Measurements from ENCODE around the gene MAGEB16. TPM values are rescaled to one million over a fixed set of nuclear protein-coding genes. Genes with fewer than 3 reads are reported as not detected.

MAGEB16 gene
- total RNA-seq: not detected in 2 replicates

DNA sequence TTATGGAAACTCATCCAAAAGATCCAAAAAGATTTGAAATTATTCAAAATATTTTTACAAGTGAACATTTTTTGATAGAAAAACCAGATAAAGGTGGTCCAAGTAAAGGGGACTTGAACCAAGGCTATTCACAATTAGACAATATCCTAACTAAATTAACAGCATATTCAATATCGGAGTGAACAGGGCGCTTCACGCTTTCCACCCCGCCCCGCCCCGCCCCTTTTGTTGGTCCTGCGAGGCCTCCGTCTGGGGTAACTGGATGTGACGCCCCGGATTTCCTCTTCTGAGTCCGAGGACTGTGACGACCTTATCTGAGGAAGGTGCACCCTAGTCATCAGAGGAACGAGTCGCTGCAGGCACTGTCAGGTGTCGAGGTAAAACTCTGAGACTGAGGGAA is at the start of gene MAGEB16:
Gene MAGEB16, plus strand, starts transcription at position 301 of the 400 bp plus-strand sequence. CDS start 3,855 bp downstream, outside the sequence.

Other genes with a start within 250 kb of the MAGEB16 start
- not detected in 2 replicates for gene CFAP47, start 121.4 kb downstream of the MAGEB16 start, total RNA-seq

Measured in endothelial cell of coronary artery (primary cell).